HEK293 (cell line): ENCODE results near the gene SH3PXD2B.

Experiments
- CTCF ChIA-PET: fragments of 350-600 bp; formaldehyde crosslinking; extraction: SDS; loops from one replicate; lab custom pipeline; 2021; ENCODE audit warnings: antibody characterized with exemption; lab: Yijun Ruan, JAX
- POLR2A ChIA-PET: fragments of 300-600 bp; formaldehyde crosslinking; extraction: SDS; loops from one replicate; lab custom pipeline; 2020; ENCODE audit warnings: antibody characterized with exemption, inconsistent platforms; lab: Yijun Ruan, JAX
- H3K27ac ChIP-seq: fragments of 200-500 bp; sonication (Bioruptor generic); 2 replicates; pipeline ENCODE4 v1.5.1; 2014; ENCODE audit warnings: low read depth, low read length, control low read depth, inconsistent platforms; ENCODE audit errors: extremely low read depth
- H3K36me3 ChIP-seq, 2 experiments: fragments of 200-500 bp in 1 of 2; sonication (Bioruptor generic) in 1 of 2; 1 replicate in 1 of 2; 2 replicates in 1 of 2; pipeline ENCODE4 v1.5.1; 2014 to 2017; ENCODE audit warnings: inconsistent platforms in 2 of 2, low read length in 2 of 2; ENCODE audit not compliant: control insufficient read depth in 2 of 2, insufficient read depth in 1 of 2
- H3K4me1 ChIP-seq: fragments of 200-500 bp; sonication (Bioruptor generic); 2 replicates; pipeline ENCODE4 v1.5.1; 2014; ENCODE audit warnings: mild to moderate bottlenecking, low read length, inconsistent platforms; ENCODE audit not compliant: control insufficient read depth, insufficient read depth
- H3K4me3 ChIP-seq: 2 replicates; pipeline ENCODE4 v1.5.1; 2011; ENCODE audit warnings: low read depth, mild to moderate bottlenecking, control low read depth, low read length, moderate library complexity
- H3K9me3 ChIP-seq: fragments of 200-500 bp; sonication (Bioruptor generic); 2 replicates; pipeline ENCODE4 v1.5.1; 2014; ENCODE audit warnings: low read depth, low read length, inconsistent platforms; ENCODE audit not compliant: control insufficient read depth, insufficient read depth
- AEBP2 ChIP-seq: fragments of 450-650 bp; formaldehyde crosslinking; IDR thresholded peaks from 2 replicates; pipeline ENCODE4 v1.5.1; 2016; ENCODE audit warnings: missing biosample characterization, missing genetic modification characterization, borderline replicate concordance
- CTCF ChIP-seq: fragments of 450-650 bp; formaldehyde crosslinking; IDR thresholded peaks from 2 replicates; pipeline ENCODE4 v1.5.1; 2016; ENCODE audit warnings: missing biosample characterization, missing genetic modification characterization
- INSM2 ChIP-seq: fragments of 450-650 bp; formaldehyde crosslinking; IDR thresholded peaks from 2 replicates; pipeline ENCODE4 v1.5.1; 2016; ENCODE audit warnings: missing biosample characterization, missing genetic modification characterization
- SETDB1 ChIP-seq: IDR thresholded peaks from one replicate; pipeline ENCODE4 v1.6.1; 2017; ENCODE audit warnings: mild to moderate bottlenecking, low read length, moderate library complexity, mixed read lengths; ENCODE audit not compliant: insufficient read length
- TRIM28 ChIP-seq: IDR thresholded peaks from 2 replicates; pipeline ENCODE4 v1.6.1; 2011; ENCODE audit warnings: low read length, control low read depth, borderline replicate concordance
- ZNF211 ChIP-seq: fragments of 450-650 bp; formaldehyde crosslinking; IDR thresholded peaks from 2 replicates; pipeline ENCODE4 v1.5.1; 2016; ENCODE audit warnings: low read depth, missing biosample characterization, missing genetic modification characterization
- ZNF292 ChIP-seq: fragments of 450-650 bp; formaldehyde crosslinking; IDR thresholded peaks from 2 replicates; pipeline ENCODE4 v1.5.1; 2016; ENCODE audit warnings: low read depth, missing biosample characterization, missing genetic modification characterization, borderline replicate concordance
- ZNF416 ChIP-seq: fragments of 450-650 bp; formaldehyde crosslinking; IDR thresholded peaks from 2 replicates; pipeline ENCODE4 v1.5.1; 2016; ENCODE audit warnings: missing biosample characterization, missing genetic modification characterization
- ZNF704 ChIP-seq: fragments of 450-650 bp; formaldehyde crosslinking; IDR thresholded peaks from 2 replicates; pipeline ENCODE4 v1.5.1; 2016; ENCODE audit warnings: missing biosample characterization, missing genetic modification characterization
- ZNF830 ChIP-seq: fragments of 450-650 bp; IDR thresholded peaks from 2 replicates; pipeline ENCODE4 v1.5.0; 2018; ENCODE audit warnings: missing biosample characterization, missing genetic modification characterization, low read depth, mild to moderate bottlenecking, moderate library complexity
- TF ChIP-seq, protein P1 (sequence below): fragments of 450-650 bp; formaldehyde crosslinking; IDR thresholded peaks from 2 replicates; pipeline ENCODE4 v1.5.1; 2016; ENCODE audit warnings: missing biosample characterization, missing genetic modification characterization

The SH3PXD2B gene

DNA sequence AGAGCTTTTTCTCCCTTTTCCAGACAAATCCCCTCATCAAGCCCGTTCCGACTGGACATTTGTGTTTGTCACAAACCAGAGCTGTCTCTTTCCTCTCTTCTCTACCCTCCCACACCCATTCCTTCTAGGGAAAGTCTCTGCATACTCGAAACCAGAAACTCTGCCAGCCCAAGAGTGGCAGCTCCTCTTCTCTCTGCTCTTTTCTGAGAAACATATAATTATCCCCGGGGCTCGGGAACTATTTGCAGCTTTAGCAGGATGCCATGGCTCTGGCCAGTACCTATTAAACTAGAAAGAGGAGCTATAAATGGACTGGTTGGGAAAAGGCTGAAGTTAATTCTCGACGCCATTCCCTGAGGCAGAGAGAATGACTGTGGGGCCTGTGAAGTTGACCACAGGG, 82.6 kb downstream of the SH3PXD2B start:
- POLR2A ChIA-PET: no interaction called here
- Histone ChIP-seq H3K36me3 (peaks cover 0 to 5% of the 10 kb centered on the region in 2 experiments; a peak in 1 of 3 replicates), H3K4me1 (no peaks in the 10 kb centered on the region), H3K9me3 (no peaks in the 10 kb centered on the region), H3K27ac (no peak overlapping the region), H3K4me3 (no peak overlapping the region)
- TF ChIP-seq INSM2 (no peak), ZNF292 (tag by site-specific recombination) (no peak), ZNF704 (tag by site-specific recombination) (no peak), AEBP2 (tag by site-specific recombination) (no peak), CTCF (tag by site-specific recombination) (no peak), ZNF830 (tag by site-specific recombination) (no peak)
- TF ChIP-seq, protein P1, sequence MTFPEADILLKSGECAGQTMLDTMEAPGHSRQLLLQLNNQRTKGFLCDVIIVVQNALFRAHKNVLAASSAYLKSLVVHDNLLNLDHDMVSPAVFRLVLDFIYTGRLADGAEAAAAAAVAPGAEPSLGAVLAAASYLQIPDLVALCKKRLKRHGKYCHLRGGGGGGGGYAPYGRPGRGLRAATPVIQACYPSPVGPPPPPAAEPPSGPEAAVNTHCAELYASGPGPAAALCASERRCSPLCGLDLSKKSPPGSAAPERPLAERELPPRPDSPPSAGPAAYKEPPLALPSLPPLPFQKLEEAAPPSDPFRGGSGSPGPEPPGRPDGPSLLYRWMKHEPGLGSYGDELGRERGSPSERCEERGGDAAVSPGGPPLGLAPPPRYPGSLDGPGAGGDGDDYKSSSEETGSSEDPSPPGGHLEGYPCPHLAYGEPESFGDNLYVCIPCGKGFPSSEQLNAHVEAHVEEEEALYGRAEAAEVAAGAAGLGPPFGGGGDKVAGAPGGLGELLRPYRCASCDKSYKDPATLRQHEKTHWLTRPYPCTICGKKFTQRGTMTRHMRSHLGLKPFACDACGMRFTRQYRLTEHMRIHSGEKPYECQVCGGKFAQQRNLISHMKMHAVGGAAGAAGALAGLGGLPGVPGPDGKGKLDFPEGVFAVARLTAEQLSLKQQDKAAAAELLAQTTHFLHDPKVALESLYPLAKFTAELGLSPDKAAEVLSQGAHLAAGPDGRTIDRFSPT: no peak
- CTCF ChIA-PET: interaction anchor here (0.6 to 2.9 kb wide), 6 partner anchors 9 to 1945 kb away, joined by 3 to 13 read pairs (median 3); no protein-coding TSS in a partner anchor

DNA sequence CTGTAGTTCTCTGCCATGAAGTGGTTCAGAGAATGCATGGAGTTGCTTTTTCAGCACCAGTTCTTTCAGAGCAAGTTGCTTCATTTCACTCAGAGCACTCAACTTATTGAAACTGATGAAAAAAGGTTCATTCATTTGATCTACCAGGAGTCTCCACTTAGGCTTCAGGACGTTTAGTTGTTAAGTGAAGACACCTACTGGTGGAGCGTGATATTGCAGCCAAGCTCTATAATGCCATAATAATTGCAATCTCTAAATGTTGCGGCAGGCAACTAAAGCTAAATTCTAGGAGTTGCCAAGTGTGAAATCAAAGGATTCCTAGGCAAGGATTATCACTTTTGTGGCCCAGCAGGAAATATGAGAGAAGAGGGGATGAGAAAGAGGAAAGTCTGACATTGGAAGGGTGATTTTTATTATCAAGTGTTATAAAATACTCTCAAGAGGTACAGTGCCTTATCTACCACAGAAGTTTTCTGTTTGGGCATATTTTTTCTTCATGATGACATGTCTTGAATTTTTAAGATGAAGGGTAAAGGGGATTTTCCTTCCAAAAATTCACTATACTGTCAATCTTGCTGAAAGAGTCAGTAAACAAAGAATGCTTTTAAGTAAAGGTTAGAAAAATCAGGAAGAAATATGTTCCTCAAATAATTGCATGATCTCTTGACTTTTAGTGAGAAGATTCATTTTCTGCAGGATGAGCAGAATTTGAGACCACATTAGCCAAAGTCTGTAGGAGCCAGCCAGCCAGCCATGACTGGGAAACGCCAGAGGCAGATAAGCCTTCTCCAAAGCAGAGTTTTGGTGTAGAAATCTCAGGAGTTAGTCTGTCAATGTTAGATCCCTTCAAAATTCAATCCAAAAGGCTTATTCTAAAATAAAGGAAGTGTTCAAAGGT, 83.4 kb downstream of the SH3PXD2B start:
- POLR2A ChIA-PET: no interaction called here
- Histone ChIP-seq H3K27ac (no peak overlapping the region), H3K4me3 (no peak overlapping the region), H3K36me3 (no peaks in the 10 kb centered on the region), H3K4me1 (no peaks in the 10 kb centered on the region), H3K9me3 (no peaks in the 10 kb centered on the region)
- CTCF ChIA-PET: interaction anchor here (0.6 to 2.9 kb wide), 18 partner anchors 8 to 1946 kb away, joined by 3 to 13 read pairs (median 3); no protein-coding TSS in a partner anchor
- TF ChIP-seq ZNF416 (tag by site-specific recombination) (no peak), ZNF211 (tag by site-specific recombination) (no peak), TRIM28 (peak; percentile 74; the same call in 1 of the 2 replicates), SETDB1 (peak; percentile 83)
